HG03520 (cell line): ENCODE results near the gene TMCC2.
"Not testable (repeated sequence)": the region's sequence is repeated elsewhere in the genome, so short reads cannot be mapped to it uniquely, and the experiment has no call there.

Source experiments
- ATAC-seq: cut with Tn5 transposase; IDR thresholded peaks from one replicate; pipeline ENCODE4 v1.9.1; 2021; ENCODE audit warnings: mild to moderate bottlenecking, moderate library complexity; ENCODE audit not compliant: unreplicated experiment

TMCC2 gene

GRCh38 chr1:205276689-205277065, 48.9 kb downstream of the TMCC2 start:
- no peak for ATAC-seq

- no peak for ATAC-seq
Observed at GRCh38 chr1:205279986-205280385, 52.2 kb downstream of the TMCC2 start.

GRCh38 chr1:205280666-205281395, 53.1 kb downstream of the TMCC2 start:
- ATAC-seq = not testable (repeated sequence)

GRCh38 chr1:205283270-205284147, 55.8 kb downstream of the TMCC2 start:
- ATAC-seq = no peak

- no peak for ATAC-seq
Observed at GRCh38 chr1:205284420-205285144, 56.8 kb downstream of the TMCC2 start.

GRCh38 chr1:205285381-205286101, 57.8 kb downstream of the TMCC2 start:
- no peak for ATAC-seq

GRCh38 chr1:205286335-205286950, 58.7 kb downstream of the TMCC2 start:
- no peak for ATAC-seq

- ATAC-seq = no peak
Observed at GRCh38 chr1:205287076-205287475, 59.3 kb downstream of the TMCC2 start.

- peak; percentile 77 for ATAC-seq
Observed at GRCh38 chr1:205287767-205288559, 60.2 kb downstream of the TMCC2 start.

GRCh38 chr1:205291596-205291995, 63.9 kb downstream of the TMCC2 start:
- no peak for ATAC-seq

GRCh38 chr1:205293350-205294074, 65.8 kb downstream of the TMCC2 start:
- ATAC-seq = no peak

GRCh38 chr1:205294175-205294917, 66.6 kb downstream of the TMCC2 start:
- ATAC-seq = no peak

GRCh38 chr1:205294934-205295333, 67.2 kb downstream of the TMCC2 start:
- no peak for ATAC-seq

GRCh38 chr1:205296154-205296553, 68.4 kb downstream of the TMCC2 start:
- ATAC-seq = no peak

GRCh38 chr1:205297546-205298177, 69.9 kb downstream of the TMCC2 start:
- not testable (repeated sequence) for ATAC-seq

- ATAC-seq = no peak
Observed at GRCh38 chr1:205298191-205298994, 70.6 kb downstream of the TMCC2 start.

GRCh38 chr1:205300149-205300548, 72.4 kb downstream of the TMCC2 start:
- ATAC-seq = no peak
